GM21717 (cell line): ENCODE results near the gene OGDH.

ENCODE experiments used
- ATAC-seq: cut with Tn5 transposase; IDR thresholded peaks from one replicate; pipeline ENCODE4 v1.9.1; 2021; ENCODE audit warnings: mild to moderate bottlenecking, moderate library complexity; ENCODE audit not compliant: unreplicated experiment

Gene OGDH

GRCh38 chr7:44735403-44736165 lies 129.2 kb downstream of the OGDH start:
- ATAC-seq, result peak; percentile 53

- no peak for ATAC-seq
Observed at GRCh38 chr7:44736896-44737295, 130.5 kb downstream of the OGDH start.

- no peak for ATAC-seq
Observed at GRCh38 chr7:44738051-44738723, 131.8 kb downstream of the OGDH start.

GRCh38 chr7:44738876-44739665 lies 132.6 kb downstream of the OGDH start:
- ATAC-seq, result no peak

GRCh38 chr7:44740055-44740454 lies 133.6 kb downstream of the OGDH start:
- no peak for ATAC-seq

- ATAC-seq, result no peak
Observed at GRCh38 chr7:44743750-44744149, 137.3 kb downstream of the OGDH start.

- ATAC-seq, result peak; percentile 54
Observed at GRCh38 chr7:44748045-44748947, 141.9 kb downstream of the OGDH start, which contains the start of gene ZMIZ2. ZMIZ2 (plus strand) TSS chr7:44748847; CDS start chr7:44756250, 7,403 bp downstream.

- peak; percentile 12 for ATAC-seq
Observed at GRCh38 chr7:44748948-44749731, 142.7 kb downstream of the OGDH start.

GRCh38 chr7:44749992-44750391 lies 143.6 kb downstream of the OGDH start:
- ATAC-seq, result no peak

GRCh38 chr7:44750424-44750823 lies 144.0 kb downstream of the OGDH start:
- ATAC-seq, result no peak

- peak; percentile 67 for ATAC-seq
Observed at GRCh38 chr7:44750921-44751571, 144.6 kb downstream of the OGDH start.

GRCh38 chr7:44752822-44753221 lies 146.4 kb downstream of the OGDH start:
- ATAC-seq, result no peak

GRCh38 chr7:44754802-44755697 lies 148.6 kb downstream of the OGDH start:
- ATAC-seq, result no peak

- ATAC-seq, result no peak
Observed at GRCh38 chr7:44755698-44756627, 149.5 kb downstream of the OGDH start.

- no peak for ATAC-seq
Observed at GRCh38 chr7:44756904-44757303, 150.5 kb downstream of the OGDH start.

- ATAC-seq, result no peak
Observed at GRCh38 chr7:44757311-44757710, 150.9 kb downstream of the OGDH start.

GRCh38 chr7:44757739-44758138 lies 151.3 kb downstream of the OGDH start:
- ATAC-seq, result no peak
